ENCODE measurements around the gene CNDP1. TPM values are rescaled to one million over a fixed set of nuclear protein-coding genes. Genes with fewer than 3 reads are reported as not detected.

Gene CNDP1
- total RNA-seq (2022) (not detected in 2 replicates), Bru-seq, nascent RNA (percentile 7 among the genes with signal in this experiment), BruChase-seq, experiment 1, labeled RNA remaining after a 6-hour chase (percentile 10 among the genes with signal in this experiment), BruChase-seq, experiment 2, labeled RNA remaining after a 2-hour chase (percentile 4 among the genes with signal in this experiment)
- long read RNA-seq, result 0 reads

DNA sequence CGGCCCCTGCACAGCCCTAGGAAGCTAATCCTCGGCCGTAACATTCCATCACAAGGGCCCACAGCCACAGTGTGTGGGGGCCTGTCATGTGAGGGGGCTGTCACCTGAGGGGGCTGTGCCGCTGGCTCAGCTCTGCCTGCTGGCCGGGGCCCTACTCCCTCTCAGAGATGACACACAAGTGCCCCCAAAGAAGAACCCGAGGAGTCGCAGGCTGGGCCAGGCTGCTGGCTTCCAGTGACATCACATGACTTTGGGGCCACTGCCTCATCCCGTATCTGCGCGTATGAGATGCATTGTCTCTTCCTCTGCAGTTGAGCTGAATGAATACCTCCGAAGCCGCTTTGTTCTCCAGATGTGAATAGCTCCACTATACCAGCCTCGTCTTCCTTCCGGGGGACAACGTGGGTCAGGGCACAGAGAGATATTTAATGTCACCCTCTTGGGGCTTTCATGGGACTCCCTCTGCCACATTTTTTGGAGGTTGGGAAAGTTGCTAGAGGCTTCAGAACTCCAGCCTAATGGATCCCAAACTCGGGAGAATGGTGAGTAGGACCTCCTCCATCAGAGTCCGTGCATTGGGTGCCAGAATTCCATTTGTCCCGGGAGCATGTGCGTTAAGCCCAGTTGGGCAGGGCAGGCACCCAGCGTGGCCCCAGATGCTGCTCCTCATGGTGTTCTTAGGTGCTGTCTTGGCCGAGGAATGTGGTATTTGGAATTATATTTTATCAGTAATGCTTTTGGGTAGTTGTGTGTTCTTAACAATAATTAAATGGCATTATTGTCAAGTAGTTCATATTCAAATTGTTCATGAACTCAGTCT, at the start of gene CNDP1:
Gene CNDP1 (plus strand): TSS at position 351 of the 820 bp plus-strand sequence. CDS start 168 bp downstream, at position 519.
- H3K27me3 Mint-ChIP-seq (ENCODE audit: insufficient read depth, unreplicated experiment), result peaks cover 11% of the 10 kb centered on the region
- H3K4me1 Mint-ChIP-seq (ENCODE audit: insufficient read depth, unreplicated experiment), result no peaks in the 10 kb centered on the region
- ChIA-PET POLR2A (interaction anchor here (0.9 kb wide), 1 partner anchor 39 kb away, joined by 5 read pairs; the partner anchor contains the start of gene CNDP2), CTCF (interaction anchor here (0.6 kb wide), 2 partner anchors 19 to 243 kb away, joined by 3 to 4 read pairs; no protein-coding TSS in a partner anchor)
- no peaks in the 10 kb centered on the region for H3K9me3 Mint-ChIP-seq (ENCODE audit: unreplicated experiment)
- no peak for TF ChIP-seq CTCF (IDR thresholded peaks at IDR 0.05; ENCODE audit: unreplicated experiment)
- intact Hi-C loops (cut with micrococcal nuclease), result no loop called here
- no peak within 1 kb of the TSS for H3K27ac Mint-ChIP-seq (ENCODE audit: low read depth, unreplicated experiment)
- no peak for DNase-seq (ENCODE audit: unreplicated experiment)
- no peaks in the 10 kb centered on the region for H3K36me3 Mint-ChIP-seq (ENCODE audit: insufficient read depth, unreplicated experiment)
- no TSS peak for BruUV-seq (replicated peaks)
- H3K4me3 Mint-ChIP-seq (ENCODE audit: unreplicated experiment), result no peak within 1 kb of the TSS

DNA sequence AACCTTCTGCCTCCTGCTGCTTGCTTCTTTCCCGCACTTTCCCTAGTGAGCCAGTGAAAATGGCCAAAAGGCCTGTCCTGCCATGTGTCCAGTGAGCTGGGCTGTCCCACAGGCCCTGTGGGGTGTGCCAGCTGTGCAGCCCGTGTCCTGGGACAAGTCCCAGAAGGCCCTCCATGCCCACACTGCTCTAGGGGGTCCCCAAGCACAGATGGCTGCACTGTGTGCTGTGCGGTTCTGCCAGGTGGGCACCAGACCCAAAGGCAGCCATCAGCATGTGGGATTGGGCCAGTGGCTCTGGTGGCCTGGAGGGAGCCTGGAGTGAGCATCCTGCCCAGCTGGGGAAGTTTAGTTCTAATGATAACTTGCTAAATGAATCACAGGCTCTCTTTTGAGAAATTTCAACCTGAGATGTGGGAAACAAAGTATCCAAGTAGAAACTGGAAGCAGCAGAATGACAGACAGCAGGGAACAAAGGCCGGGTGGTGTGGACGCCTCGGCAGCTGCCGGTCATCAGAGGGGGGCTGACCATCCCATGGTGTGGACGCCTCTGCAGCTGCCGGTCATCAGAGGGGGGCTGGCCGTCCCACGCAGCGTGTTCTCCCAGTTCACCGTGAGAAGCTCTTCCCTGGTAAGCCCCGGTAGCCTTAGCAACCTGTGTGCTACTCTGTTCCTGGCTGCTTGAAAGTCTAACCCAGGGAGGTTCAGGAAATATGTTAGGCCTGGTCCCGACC, 48.0 kb upstream of the CNDP1 start:
- no peak overlapping the region for H3K27ac Mint-ChIP-seq (ENCODE audit: low read depth, unreplicated experiment)
- no peak for TF ChIP-seq CTCF (IDR thresholded peaks at IDR 0.05; ENCODE audit: unreplicated experiment)
- H3K4me1 Mint-ChIP-seq (ENCODE audit: insufficient read depth, unreplicated experiment), result no peaks in the 10 kb centered on the region
- no peak overlapping the region for H3K4me3 Mint-ChIP-seq (ENCODE audit: unreplicated experiment)
- DNase-seq (ENCODE audit: unreplicated experiment), result no peak
- H3K36me3 Mint-ChIP-seq (ENCODE audit: insufficient read depth, unreplicated experiment), result no peaks in the 10 kb centered on the region
- CTCF ChIA-PET, result interaction anchor here (1.2 to 1.4 kb wide), 2 partner anchors 133 kb away, joined by 3 to 5 read pairs; no protein-coding TSS in a partner anchor
- intact Hi-C loops (cut with micrococcal nuclease), result no loop called here
- BruUV-seq (replicated peaks), result no TSS peak
- POLR2A ChIA-PET, result no interaction called here
- no peaks in the 10 kb centered on the region for H3K9me3 Mint-ChIP-seq (ENCODE audit: unreplicated experiment)
- H3K27me3 Mint-ChIP-seq (ENCODE audit: insufficient read depth, unreplicated experiment), result peaks cover 11% of the 10 kb centered on the region

GRCh38 chr18:74488354-74488753, 45.9 kb upstream of the CNDP1 start:
- Mint-ChIP-seq H3K36me3 (ENCODE audit: insufficient read depth, unreplicated experiment) (no peaks in the 10 kb centered on the region), H3K27ac (ENCODE audit: low read depth, unreplicated experiment) (no peak overlapping the region), H3K27me3 (ENCODE audit: insufficient read depth, unreplicated experiment) (peaks cover 11% of the 10 kb centered on the region), H3K4me3 (ENCODE audit: unreplicated experiment) (no peak overlapping the region), H3K9me3 (ENCODE audit: unreplicated experiment) (no peaks in the 10 kb centered on the region), H3K4me1 (ENCODE audit: insufficient read depth, unreplicated experiment) (no peaks in the 10 kb centered on the region)
- intact Hi-C loops (cut with micrococcal nuclease), result no loop called here
- TF ChIP-seq CTCF (IDR thresholded peaks at IDR 0.05; ENCODE audit: unreplicated experiment), result no peak
- CTCF ChIA-PET, result interaction anchor here (9.4 kb wide), 1 partner anchor 137 kb away, joined by 234 read pairs; no protein-coding TSS in a partner anchor
- POLR2A ChIA-PET, result no interaction called here
- BruUV-seq (replicated peaks), result no TSS peak
- DNase-seq (ENCODE audit: unreplicated experiment), result no peak

- Mint-ChIP-seq H3K9me3 (ENCODE audit: unreplicated experiment) (no peaks in the 10 kb centered on the region), H3K4me1 (ENCODE audit: insufficient read depth, unreplicated experiment) (no peaks in the 10 kb centered on the region), H3K27me3 (ENCODE audit: insufficient read depth, unreplicated experiment) (peaks cover 11% of the 10 kb centered on the region), H3K27ac (ENCODE audit: low read depth, unreplicated experiment) (no peak overlapping the region), H3K36me3 (ENCODE audit: insufficient read depth, unreplicated experiment) (no peaks in the 10 kb centered on the region), H3K4me3 (ENCODE audit: unreplicated experiment) (no peak overlapping the region)
- POLR2A ChIA-PET, result no interaction called here
- CTCF ChIA-PET, result interaction anchor here (9.4 kb wide), 1 partner anchor 137 kb away, joined by 234 read pairs; no protein-coding TSS in a partner anchor
- DNase-seq (ENCODE audit: unreplicated experiment), result no peak
- no TSS peak for BruUV-seq (replicated peaks)
- intact Hi-C loops (cut with micrococcal nuclease), result no loop called here
- no peak for TF ChIP-seq CTCF (IDR thresholded peaks at IDR 0.05; ENCODE audit: unreplicated experiment)
Measured at GRCh38 chr18:74488864-74489263, 45.4 kb upstream of the CNDP1 start.

All from MCF 10A (cell line).